ENCODE data around the gene MAPT.

MAPT gene

DNA sequence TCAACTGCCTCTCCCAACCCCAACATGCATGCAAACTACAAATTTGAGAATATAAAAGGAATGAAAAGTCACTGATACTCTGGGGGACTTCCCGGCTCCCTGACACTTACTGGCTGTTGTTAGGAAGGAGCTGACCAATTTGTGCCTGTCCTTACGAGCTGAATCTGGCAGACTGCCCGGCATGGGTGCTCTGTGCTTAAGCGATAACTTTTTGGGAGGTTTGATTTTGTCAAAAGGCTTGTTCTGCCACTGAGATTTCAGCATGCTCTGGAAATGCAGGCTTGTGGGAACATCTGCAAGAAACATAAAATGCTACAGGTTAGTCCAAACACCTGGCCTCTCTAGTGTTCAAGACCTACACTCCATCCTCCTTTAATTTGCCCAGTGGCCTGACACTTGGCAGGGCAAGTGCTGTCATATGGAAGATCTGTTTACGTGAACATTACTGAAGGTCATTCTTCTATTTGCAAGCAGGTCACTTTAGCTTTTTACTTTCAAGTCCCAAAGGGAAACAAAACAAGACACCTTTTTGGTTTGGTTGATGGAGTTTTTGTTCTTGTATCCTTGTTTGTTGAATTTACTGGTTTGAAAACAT is 145.3 kb downstream of the MAPT start (continued):
- TF ChIP-seq, protein P1, sequence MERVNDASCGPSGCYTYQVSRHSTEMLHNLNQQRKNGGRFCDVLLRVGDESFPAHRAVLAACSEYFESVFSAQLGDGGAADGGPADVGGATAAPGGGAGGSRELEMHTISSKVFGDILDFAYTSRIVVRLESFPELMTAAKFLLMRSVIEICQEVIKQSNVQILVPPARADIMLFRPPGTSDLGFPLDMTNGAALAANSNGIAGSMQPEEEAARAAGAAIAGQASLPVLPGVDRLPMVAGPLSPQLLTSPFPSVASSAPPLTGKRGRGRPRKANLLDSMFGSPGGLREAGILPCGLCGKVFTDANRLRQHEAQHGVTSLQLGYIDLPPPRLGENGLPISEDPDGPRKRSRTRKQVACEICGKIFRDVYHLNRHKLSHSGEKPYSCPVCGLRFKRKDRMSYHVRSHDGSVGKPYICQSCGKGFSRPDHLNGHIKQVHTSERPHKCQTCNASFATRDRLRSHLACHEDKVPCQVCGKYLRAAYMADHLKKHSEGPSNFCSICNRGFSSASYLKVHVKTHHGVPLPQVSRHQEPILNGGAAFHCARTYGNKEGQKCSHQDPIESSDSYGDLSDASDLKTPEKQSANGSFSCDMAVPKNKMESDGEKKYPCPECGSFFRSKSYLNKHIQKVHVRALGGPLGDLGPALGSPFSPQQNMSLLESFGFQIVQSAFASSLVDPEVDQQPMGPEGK (CRISPR knock-in tag; IDR thresholded peaks at IDR 0.05; ENCODE audit: borderline replicate concordance) = no peak
- TF ChIP-seq CSRNP3 (CRISPR knock-in tag; IDR thresholded peaks at IDR 0.05) = no peak

DNA sequence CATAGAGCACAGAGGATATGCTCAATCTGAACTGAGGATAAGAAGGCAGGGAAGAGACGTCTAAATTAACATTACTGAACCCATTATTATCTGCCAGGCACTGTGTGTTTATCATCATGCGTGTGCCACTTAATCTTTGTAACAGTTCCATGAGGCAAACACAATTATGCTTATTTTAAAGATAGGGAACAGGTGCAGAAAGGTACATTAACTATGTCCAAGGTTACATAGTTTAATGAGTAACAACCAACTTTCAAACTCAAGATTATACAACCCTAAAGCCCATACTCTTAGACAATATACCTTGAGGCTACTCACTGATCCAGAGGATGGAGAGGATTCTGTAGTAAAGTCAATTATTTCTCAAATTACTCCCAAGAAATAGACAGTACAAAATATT is 147.9 kb downstream of the MAPT start:
- no peak for TF ChIP-seq TOX (CRISPR knock-in tag; IDR thresholded peaks at IDR 0.05; ENCODE audit: borderline replicate concordance)
- TF ChIP-seq TSHZ2 (CRISPR knock-in tag; IDR thresholded peaks at IDR 0.05) = no peak
- no peak for TF ChIP-seq ZFP3 (CRISPR knock-in tag; IDR thresholded peaks at IDR 0.05)
- no peak for TF ChIP-seq SNAI2 (CRISPR knock-in tag; IDR thresholded peaks at IDR 0.05)
- TF ChIP-seq BACH2 (CRISPR knock-in tag; IDR thresholded peaks at IDR 0.05; ENCODE audit: borderline replicate concordance) = no peak
- no peak for TF ChIP-seq CSDC2 (CRISPR knock-in tag; IDR thresholded peaks at IDR 0.05)
- TF ChIP-seq ZNF565 (CRISPR knock-in tag; conservative IDR thresholded peaks at IDR 0.05; ENCODE audit: low read depth) = no peak
- TF ChIP-seq ZFP30 (CRISPR knock-in tag; IDR thresholded peaks at IDR 0.05) = no peak
- TF ChIP-seq ZNF70 (CRISPR knock-in tag; IDR thresholded peaks at IDR 0.05) = no peak
- no peak for TF ChIP-seq ZC3H10 (CRISPR knock-in tag; IDR thresholded peaks at IDR 0.05)
- no peak for TF ChIP-seq CREB5 (CRISPR knock-in tag; IDR thresholded peaks at IDR 0.05; ENCODE audit: low read depth)
- TF ChIP-seq, protein P1 (CRISPR knock-in tag; IDR thresholded peaks at IDR 0.05; ENCODE audit: borderline replicate concordance) = no peak
- TF ChIP-seq OSR1 (CRISPR knock-in tag; IDR thresholded peaks at IDR 0.05) = no peak
- TF ChIP-seq GLIS3 (CRISPR knock-in tag; IDR thresholded peaks at IDR 0.05) = no peak
- TF ChIP-seq CSRNP3 (CRISPR knock-in tag; IDR thresholded peaks at IDR 0.05) = no peak
- ATAC-seq = no peak

GRCh38 chr17:46042925-46043324 is 148.6 kb downstream of the MAPT start:
- ATAC-seq = no peak
- TF ChIP-seq TOX (CRISPR knock-in tag; IDR thresholded peaks at IDR 0.05; ENCODE audit: borderline replicate concordance) (no peak), ZNF8 (CRISPR knock-in tag; IDR thresholded peaks at IDR 0.05) (no peak), ZFP30 (CRISPR knock-in tag; IDR thresholded peaks at IDR 0.05) (no peak), ZC3H10 (CRISPR knock-in tag; IDR thresholded peaks at IDR 0.05) (no peak), ZFP3 (CRISPR knock-in tag; IDR thresholded peaks at IDR 0.05) (no peak), ARNTL (CRISPR knock-in tag; IDR thresholded peaks at IDR 0.05; ENCODE audit: borderline replicate concordance, low read depth) (no peak), OSR1 (CRISPR knock-in tag; IDR thresholded peaks at IDR 0.05) (no peak), PPARA (CRISPR knock-in tag; IDR thresholded peaks at IDR 0.05; ENCODE audit: borderline replicate concordance) (no peak)
- TF ChIP-seq, protein P1 (CRISPR knock-in tag; IDR thresholded peaks at IDR 0.05; ENCODE audit: borderline replicate concordance) = no peak

All from SK-N-SH treated with all-trans-retinoic acid at 6 μM for 48 hours (cell line).